H9 (cell line): ENCODE measurements around the gene INTS13. TPM values are rescaled to one million over a fixed set of nuclear protein-coding genes. Genes with fewer than 3 reads are reported as not detected.
"Not testable (repeated sequence)": the region's sequence is repeated elsewhere in the genome, so short reads cannot be mapped to it uniquely, and the experiment has no call there.

Experiments
- DNase-seq: peaks from one replicate; pipeline ENCODE4 v3.0.0-alpha.2; 2017
- H2AFZ ChIP-seq: one replicate; pipeline ENCODE4 v1.6.1; 2013; ENCODE audit warnings: mild to moderate bottlenecking, low read length, control low read depth, moderate library complexity
- H2AK5ac ChIP-seq: 2 replicates; pipeline ENCODE4 v1.6.1; 2013; ENCODE audit warnings: low read length, control low read depth, mixed read lengths; ENCODE audit not compliant: insufficient read length
- H2BK120ac ChIP-seq: one replicate; pipeline ENCODE4 v1.6.1; 2013; ENCODE audit warnings: low read depth, mild to moderate bottlenecking, low read length, control low read depth, inconsistent platforms; ENCODE audit not compliant: poor library complexity, severe bottlenecking
- H2BK12ac ChIP-seq: 2 replicates; pipeline ENCODE4 v1.6.1; 2013; ENCODE audit warnings: low read length, control low read depth, mixed read lengths, low read depth; ENCODE audit not compliant: insufficient read length
- H2BK15ac ChIP-seq: 2 replicates; pipeline ENCODE4 v1.6.1; 2013; ENCODE audit warnings: low read depth, low read length, control low read depth
- H2BK20ac ChIP-seq: one replicate; pipeline ENCODE4 v1.6.1; 2013; ENCODE audit warnings: low read depth, mild to moderate bottlenecking, low read length, control low read depth, inconsistent platforms; ENCODE audit not compliant: poor library complexity, severe bottlenecking
- H2BK5ac ChIP-seq: 2 replicates; pipeline ENCODE4 v1.6.1; 2013; ENCODE audit warnings: low read length, control low read depth, mixed read lengths; ENCODE audit not compliant: insufficient read length
- H3K14ac ChIP-seq: 2 replicates; pipeline ENCODE4 v1.6.1; 2013; ENCODE audit warnings: low read length, control low read depth; ENCODE audit not compliant: insufficient read depth
- H3K18ac ChIP-seq: 2 replicates; pipeline ENCODE4 v1.6.1; 2013; ENCODE audit warnings: low read depth, mild to moderate bottlenecking, mixed read lengths, low read length, control low read depth; ENCODE audit not compliant: insufficient read length
- H3K23ac ChIP-seq: 2 replicates; pipeline ENCODE4 v1.6.1; 2013; ENCODE audit warnings: low read length, control low read depth, mixed read lengths, low read depth; ENCODE audit not compliant: insufficient read length
- H3K23me2 ChIP-seq: 2 replicates; pipeline ENCODE4 v1.6.1; 2013; ENCODE audit warnings: low read depth, mild to moderate bottlenecking, mixed read lengths, low read length, control low read depth; ENCODE audit not compliant: insufficient read length, poor library complexity, severe bottlenecking
- H3K27ac ChIP-seq: 2 replicates; pipeline ENCODE4 v1.5.1; 2013; ENCODE audit warnings: low read length, control low read depth, mixed read lengths, low read depth; ENCODE audit not compliant: insufficient read length
- H3K27me3 ChIP-seq: 2 replicates; pipeline ENCODE4 v1.6.1; 2013; ENCODE audit warnings: low read length, control low read depth, inconsistent platforms; ENCODE audit not compliant: insufficient read depth
- H3K4ac ChIP-seq: 2 replicates; pipeline ENCODE4 v1.6.1; 2013; ENCODE audit warnings: low read depth, mild to moderate bottlenecking, control low read depth, inconsistent platforms, low read length, moderate library complexity
- H3K4me1 ChIP-seq: 2 replicates; pipeline ENCODE4 v1.6.1; 2013; ENCODE audit warnings: low read length, control low read depth, inconsistent platforms; ENCODE audit not compliant: insufficient read depth
- H3K4me2 ChIP-seq: 2 replicates; pipeline ENCODE4 v1.6.1; 2013; ENCODE audit warnings: low read length, control low read depth, mixed read lengths; ENCODE audit not compliant: insufficient read length, insufficient read depth
- H3K56ac ChIP-seq: 2 replicates; pipeline ENCODE4 v1.6.1; 2013; ENCODE audit warnings: low read depth, mild to moderate bottlenecking, mixed read lengths, low read length, control low read depth; ENCODE audit not compliant: insufficient read length
- H3K79me1 ChIP-seq: 2 replicates; pipeline ENCODE4 v1.6.1; 2013; ENCODE audit warnings: low read depth, mild to moderate bottlenecking, moderate library complexity, low read length, control low read depth, inconsistent platforms; ENCODE audit not compliant: insufficient read depth, poor library complexity, severe bottlenecking
- H3K79me2 ChIP-seq: 2 replicates; pipeline ENCODE4 v1.6.1; 2013; ENCODE audit warnings: low read length, control low read depth, inconsistent platforms; ENCODE audit not compliant: insufficient read depth
- H3K9ac ChIP-seq: 2 replicates; pipeline ENCODE4 v1.6.1; 2013; ENCODE audit warnings: low read length, control low read depth, mixed read lengths; ENCODE audit not compliant: insufficient read length; ENCODE audit errors: extremely low read depth
- H3K9me3 ChIP-seq: one replicate; pipeline ENCODE4 v1.6.1; 2013; ENCODE audit warnings: low read depth, low read length, inconsistent platforms; ENCODE audit not compliant: control insufficient read depth
- H3T11ph ChIP-seq: one replicate; pipeline ENCODE4 v1.6.1; 2013; ENCODE audit warnings: mild to moderate bottlenecking, low read length, control low read depth, inconsistent platforms
- H4K20me1 ChIP-seq: one replicate; pipeline ENCODE4 v1.6.1; 2013; ENCODE audit not compliant: control insufficient read depth, insufficient read length, insufficient read depth
- H4K5ac ChIP-seq: 2 replicates; pipeline ENCODE4 v1.6.1; 2013; ENCODE audit warnings: low read depth, mild to moderate bottlenecking, mixed read lengths, low read length, control low read depth; ENCODE audit not compliant: insufficient read length
- H4K8ac ChIP-seq: replicated peaks from 2 replicates; pipeline ENCODE4 v1.6.1; 2013; ENCODE audit warnings: low read length, control low read depth, mixed read lengths, low read depth; ENCODE audit not compliant: insufficient read length
- H4K91ac ChIP-seq: 2 replicates; pipeline ENCODE4 v1.6.1; 2013; ENCODE audit warnings: low read depth, mild to moderate bottlenecking, moderate library complexity, mixed read lengths, low read length, control low read depth; ENCODE audit not compliant: insufficient read length
- H3K27ac Mint-ChIP-seq, 3 experiments: 2 replicates in 2 of 3; 3 replicates in 1 of 3; pipeline ENCODE4 v1.8.0; 2020 to 2021; ENCODE audit warnings: mixed read lengths in 3 of 3, mild to moderate bottlenecking in 1 of 3, moderate library complexity in 1 of 3
- H3K27me3 Mint-ChIP-seq: 2 replicates; pipeline ENCODE4 v1.8.0; 2021; ENCODE audit warnings: low read depth, mild to moderate bottlenecking, moderate library complexity, mixed read lengths
- H3K36me3 Mint-ChIP-seq, 3 experiments: 2 replicates in 2 of 3; 3 replicates in 1 of 3; pipeline ENCODE4 v1.8.0; 2020 to 2021; ENCODE audit warnings: low read depth in 3 of 3, mixed read lengths in 3 of 3; ENCODE audit not compliant: insufficient read depth in 1 of 3
- H3K4me1 Mint-ChIP-seq, 2 experiments: 2 replicates each; pipeline ENCODE4 v1.8.0; 2020; ENCODE audit warnings: mixed read lengths in 2 of 2
- H3K4me3 Mint-ChIP-seq, 2 experiments: 2 replicates in 1 of 2; 3 replicates in 1 of 2; pipeline ENCODE4 v1.8.0; 2020 to 2021; ENCODE audit warnings: mild to moderate bottlenecking in 2 of 2, mixed read lengths in 2 of 2, moderate library complexity in 1 of 2
- H3K9me3 Mint-ChIP-seq, 2 experiments: 2 replicates in 1 of 2; 3 replicates in 1 of 2; pipeline ENCODE4 v1.8.0; 2020; ENCODE audit warnings: mild to moderate bottlenecking in 2 of 2, mixed read lengths in 2 of 2, moderate library complexity in 1 of 2
- WGBS: extraction: QIAGEN DNeasy Blood & Tissue Kit; methylation state at CpG from one replicate; pipeline ENCODE4 v1.1.7; 2013; ENCODE audit warnings: missing lambda C conversion rate, low lambda C conversion rate, mixed read lengths; ENCODE audit not compliant: insufficient read length; ENCODE audit errors: extremely low coverage; 5-methylcytosine and 5-hydroxymethylcytosine counted together
- total RNA-seq: library from RNA; stranded (reverse); gene quantifications from 2 replicates; pipeline ENCODE4 v1.2.1, GENCODE V29; 2021
- TF ChIP-seq, protein P1 (sequence below): fragments of 200-600 bp; sonication (generic); conservative IDR thresholded peaks from 3 replicates; pipeline ENCODE4 v1.8.0; 2021; ENCODE audit warnings: antibody characterized with exemption, mild to moderate bottlenecking

The INTS13 gene
- total RNA-seq, 1 experiment from 2014 or later, result 39.1 TPM

GRCh38 chr12:26863515-26863914 is 74.3 kb downstream of the INTS13 start:
- H4K20me1 ChIP-seq, result no peaks in the 10 kb centered on the region
- no peak overlapping the region for H3K56ac ChIP-seq
- no peaks in the 10 kb centered on the region for H3K4me1 Mint-ChIP-seq
- no peaks in the 10 kb centered on the region for H3K9me3 Mint-ChIP-seq
- H3K18ac ChIP-seq, result no peak overlapping the region
- H3K4me3 Mint-ChIP-seq, result no peak overlapping the region
- no peak for DNase-seq
- H2BK120ac ChIP-seq, result no peak overlapping the region
- no peaks in the 10 kb centered on the region for H3K36me3 Mint-ChIP-seq
- H4K5ac ChIP-seq, result no peak overlapping the region
- H2AK5ac ChIP-seq, result no peak overlapping the region
- H3K4me1 ChIP-seq, result no peaks in the 10 kb centered on the region
- no peak overlapping the region for H3K27ac Mint-ChIP-seq
- no CpG with 5 or more reads among the region's 4 CpGs for WGBS
- no peak overlapping the region for H4K91ac ChIP-seq
- H2BK12ac ChIP-seq, result no peak overlapping the region
- TF ChIP-seq, protein P1, sequence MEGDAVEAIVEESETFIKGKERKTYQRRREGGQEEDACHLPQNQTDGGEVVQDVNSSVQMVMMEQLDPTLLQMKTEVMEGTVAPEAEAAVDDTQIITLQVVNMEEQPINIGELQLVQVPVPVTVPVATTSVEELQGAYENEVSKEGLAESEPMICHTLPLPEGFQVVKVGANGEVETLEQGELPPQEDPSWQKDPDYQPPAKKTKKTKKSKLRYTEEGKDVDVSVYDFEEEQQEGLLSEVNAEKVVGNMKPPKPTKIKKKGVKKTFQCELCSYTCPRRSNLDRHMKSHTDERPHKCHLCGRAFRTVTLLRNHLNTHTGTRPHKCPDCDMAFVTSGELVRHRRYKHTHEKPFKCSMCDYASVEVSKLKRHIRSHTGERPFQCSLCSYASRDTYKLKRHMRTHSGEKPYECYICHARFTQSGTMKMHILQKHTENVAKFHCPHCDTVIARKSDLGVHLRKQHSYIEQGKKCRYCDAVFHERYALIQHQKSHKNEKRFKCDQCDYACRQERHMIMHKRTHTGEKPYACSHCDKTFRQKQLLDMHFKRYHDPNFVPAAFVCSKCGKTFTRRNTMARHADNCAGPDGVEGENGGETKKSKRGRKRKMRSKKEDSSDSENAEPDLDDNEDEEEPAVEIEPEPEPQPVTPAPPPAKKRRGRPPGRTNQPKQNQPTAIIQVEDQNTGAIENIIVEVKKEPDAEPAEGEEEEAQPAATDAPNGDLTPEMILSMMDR, result peak; percentile 63
- H3K14ac ChIP-seq, result no peak overlapping the region
- H2BK5ac ChIP-seq, result no peak overlapping the region
- no peak overlapping the region for H3K4ac ChIP-seq
- no peak overlapping the region for H2BK15ac ChIP-seq
- H2AFZ ChIP-seq, result no peak overlapping the region
- H3K9ac ChIP-seq, result no peak overlapping the region
- no peaks in the 10 kb centered on the region for H3K79me1 ChIP-seq
- no peaks in the 10 kb centered on the region for H3K79me2 ChIP-seq
- H3K4me2 ChIP-seq, result no peak overlapping the region
- no peak overlapping the region for H3K23ac ChIP-seq
- H3K27ac ChIP-seq, result no peak overlapping the region
- H3K23me2 ChIP-seq, result no peaks in the 10 kb centered on the region
- H3K9me3 ChIP-seq, result no peaks in the 10 kb centered on the region
- H2BK20ac ChIP-seq, result no peak overlapping the region
- H3T11ph ChIP-seq, result no peak overlapping the region
- H3K27me3 ChIP-seq, result no peaks in the 10 kb centered on the region
- H4K8ac ChIP-seq, result no peak overlapping the region
- H3K27me3 Mint-ChIP-seq, result no peaks in the 10 kb centered on the region

DNA sequence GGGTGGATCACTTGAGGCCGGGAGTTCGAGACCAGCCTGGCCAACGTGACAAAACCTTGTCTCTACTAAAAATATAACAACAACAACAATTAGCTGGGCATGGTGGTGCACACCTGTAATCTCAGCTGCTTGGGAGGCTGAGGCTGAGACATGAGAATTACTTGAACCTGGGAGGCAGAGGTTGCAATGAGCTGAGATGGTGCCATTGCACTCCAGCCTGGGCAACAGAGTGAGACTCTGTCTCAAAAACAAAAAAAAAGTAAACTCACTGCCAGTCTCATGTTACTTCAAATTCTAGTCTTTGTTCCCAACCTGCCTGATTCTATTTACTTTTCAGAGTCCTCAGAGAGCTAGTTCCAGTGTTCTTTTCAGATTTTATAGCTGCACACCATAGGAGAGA is 75.0 kb downstream of the INTS13 start:
- not testable (repeated sequence) for H3K27ac Mint-ChIP-seq, H3K79me2 ChIP-seq, H4K20me1 ChIP-seq, H4K8ac ChIP-seq, H2BK15ac ChIP-seq, H3K14ac ChIP-seq, H3T11ph ChIP-seq, H4K91ac ChIP-seq, H2BK20ac ChIP-seq, H3K79me1 ChIP-seq, H3K27me3 ChIP-seq, H3K36me3 Mint-ChIP-seq, H3K4me1 ChIP-seq, H3K9me3 ChIP-seq, H2AFZ ChIP-seq, H3K23ac ChIP-seq, H3K9me3 Mint-ChIP-seq, H3K4me3 Mint-ChIP-seq, H4K5ac ChIP-seq, H3K23me2 ChIP-seq, H3K9ac ChIP-seq, H3K4me1 Mint-ChIP-seq, H3K4me2 ChIP-seq, H2AK5ac ChIP-seq, H3K27ac ChIP-seq, H2BK120ac ChIP-seq, H2BK5ac ChIP-seq, H3K18ac ChIP-seq, H3K4ac ChIP-seq, H3K56ac ChIP-seq, H3K27me3 Mint-ChIP-seq, DNase-seq, H2BK12ac ChIP-seq
- WGBS, result no CpG with 5 or more reads among the region's 3 CpGs
